Tibial nerve (tissue), 3 donors: Measurements from ENCODE around the gene DNAJC15.

Experiments
- CTCF ChIP-seq, 5 experiments: fragments of 200-600 bp in 3 of 5; fragments of 450-650 bp in 2 of 5; sonication (generic) in 3 of 5; IDR thresholded peaks; one replicate each; pipeline ENCODE4 v1.5.1; 2016 to 2019; ENCODE audit warnings: antibody characterized with exemption in 5 of 5, mild to moderate bottlenecking in 3 of 5, moderate library complexity in 2 of 5
- POLR2A ChIP-seq, 2 donors: fragments of 450-650 bp; IDR thresholded peaks; one replicate each; pipeline ENCODE4 v1.6.1; 2017; ENCODE audit warnings: antibody characterized with exemption in 2 of 2, mild to moderate bottlenecking in 2 of 2, moderate library complexity in 2 of 2

DNA sequence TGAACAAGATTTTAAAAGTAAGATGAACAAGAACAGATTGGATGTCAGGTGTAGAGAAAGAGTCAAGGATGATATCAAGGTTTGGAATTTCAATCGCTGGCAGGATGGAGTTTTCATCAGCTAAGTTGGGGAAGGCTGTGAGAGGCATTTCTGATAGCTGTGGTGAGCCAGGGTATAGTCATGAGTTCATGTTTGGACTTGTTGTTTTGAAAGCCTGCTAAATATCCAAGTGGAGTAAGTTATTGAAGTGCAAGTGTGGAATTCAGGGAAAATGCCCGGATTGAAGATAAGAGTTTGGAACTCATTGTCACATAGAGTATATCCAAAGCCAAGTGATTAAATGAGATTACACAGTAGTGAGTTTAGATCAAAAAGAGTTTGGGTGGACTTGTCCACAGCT is 20.4 kb upstream of the DNAJC15 start:
- no peak for TF ChIP-seq CTCF (IDR thresholded peaks at IDR 0.05)
- no peak for TF ChIP-seq POLR2A (IDR thresholded peaks at IDR 0.05)
